GM03348 (cell line): ENCODE results near the gene CCT7.
"Not testable (repeated sequence)": the region's sequence is repeated elsewhere in the genome, so short reads cannot be mapped to it uniquely, and the experiment has no call there.

Experiments
- DNase-seq: peaks from one replicate; pipeline ENCODE4 v3.0.0; 2012; ENCODE audit warnings: low spot score

Gene CCT7

DNA sequence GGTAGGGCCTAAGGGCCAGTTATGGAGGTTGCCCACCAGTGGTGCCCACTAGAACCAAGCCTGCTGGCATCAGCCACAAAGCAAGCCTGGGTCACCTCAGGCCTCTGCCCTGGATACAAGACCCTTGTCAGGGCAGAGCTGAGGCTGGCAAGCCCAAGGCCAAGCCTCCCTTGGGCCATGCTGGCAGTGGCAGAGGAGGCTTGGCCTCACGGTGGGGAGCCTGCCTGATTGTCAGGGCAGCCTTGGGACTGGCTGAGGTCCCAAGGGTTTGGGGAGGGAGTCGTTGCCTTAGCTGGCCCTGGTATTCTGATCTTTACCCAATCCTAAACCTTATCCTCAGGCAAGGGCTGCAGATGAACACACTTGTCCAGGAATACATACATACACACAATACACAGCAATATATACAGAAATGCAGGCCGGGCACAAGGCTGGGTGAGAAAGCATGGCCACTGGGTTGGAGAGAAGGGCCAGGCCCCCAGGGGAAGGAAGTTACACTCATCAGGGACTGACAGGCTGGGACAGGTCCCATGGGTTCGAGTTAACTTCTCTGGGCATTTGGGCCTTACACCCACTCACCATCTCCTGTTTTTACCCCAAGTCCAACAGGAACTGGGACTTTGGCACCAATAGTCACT lies 21.0 kb downstream of the CCT7 start:
- no peak for DNase-seq

DNA sequence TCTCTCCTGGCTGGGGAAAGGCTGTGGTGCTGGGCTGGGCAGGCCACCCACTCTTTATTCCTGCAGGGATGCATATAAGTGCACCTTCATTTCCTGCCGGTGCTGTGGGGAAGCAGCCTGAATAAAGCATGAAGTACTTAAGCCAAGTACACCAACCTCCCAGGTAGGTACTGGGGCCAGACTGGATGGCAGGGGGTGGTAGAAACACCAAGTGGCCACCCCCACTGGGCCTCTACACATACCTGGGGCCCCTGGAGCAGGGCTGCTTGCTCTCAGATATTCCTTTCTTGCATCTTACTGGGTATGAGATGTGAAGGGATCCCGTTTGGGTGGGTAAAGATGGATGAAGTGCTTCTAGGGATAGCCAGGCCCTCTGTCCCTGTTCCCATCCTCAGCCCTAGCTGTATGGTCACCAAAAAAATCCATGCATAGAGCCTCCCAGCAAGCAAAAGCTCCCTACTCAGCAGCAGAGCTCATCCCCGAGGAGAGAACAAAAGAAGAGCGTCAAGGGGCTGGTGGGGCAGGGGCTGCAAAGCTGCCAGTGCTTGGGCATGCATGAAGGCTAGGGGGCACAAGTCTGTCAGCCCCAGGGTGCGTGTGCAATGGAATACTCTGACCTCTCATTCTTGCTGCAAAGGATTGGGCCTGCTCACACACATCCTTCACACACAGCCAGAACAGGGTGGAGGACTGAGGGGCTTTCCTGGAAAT lies 22.0 kb downstream of the CCT7 start:
- no peak for DNase-seq

- DNase-seq: no peak
These were observed 22.5 kb downstream of the CCT7 start for GRCh38 chr2:73256618-73256922.

DNA sequence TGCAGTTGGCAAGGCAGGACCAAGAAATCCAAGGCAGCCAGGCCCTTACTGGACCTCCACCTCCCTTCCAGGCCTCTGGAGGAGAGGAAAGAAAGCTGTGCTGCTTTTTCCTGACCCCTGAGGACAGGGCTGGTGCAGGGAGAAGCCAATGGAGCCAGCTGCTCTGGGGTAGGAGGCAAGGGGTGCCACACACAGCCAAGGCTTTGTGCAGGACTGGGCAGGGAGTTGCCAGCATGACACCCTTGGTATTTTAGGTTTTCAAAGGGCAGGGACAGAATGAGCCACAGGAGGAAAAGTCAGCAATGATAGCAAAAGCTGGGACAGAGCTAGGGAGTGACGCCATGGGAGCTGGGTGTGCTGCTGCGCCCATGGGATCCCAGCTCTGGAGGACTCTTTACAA lies 22.9 kb downstream of the CCT7 start:
- DNase-seq: no peak

DNA sequence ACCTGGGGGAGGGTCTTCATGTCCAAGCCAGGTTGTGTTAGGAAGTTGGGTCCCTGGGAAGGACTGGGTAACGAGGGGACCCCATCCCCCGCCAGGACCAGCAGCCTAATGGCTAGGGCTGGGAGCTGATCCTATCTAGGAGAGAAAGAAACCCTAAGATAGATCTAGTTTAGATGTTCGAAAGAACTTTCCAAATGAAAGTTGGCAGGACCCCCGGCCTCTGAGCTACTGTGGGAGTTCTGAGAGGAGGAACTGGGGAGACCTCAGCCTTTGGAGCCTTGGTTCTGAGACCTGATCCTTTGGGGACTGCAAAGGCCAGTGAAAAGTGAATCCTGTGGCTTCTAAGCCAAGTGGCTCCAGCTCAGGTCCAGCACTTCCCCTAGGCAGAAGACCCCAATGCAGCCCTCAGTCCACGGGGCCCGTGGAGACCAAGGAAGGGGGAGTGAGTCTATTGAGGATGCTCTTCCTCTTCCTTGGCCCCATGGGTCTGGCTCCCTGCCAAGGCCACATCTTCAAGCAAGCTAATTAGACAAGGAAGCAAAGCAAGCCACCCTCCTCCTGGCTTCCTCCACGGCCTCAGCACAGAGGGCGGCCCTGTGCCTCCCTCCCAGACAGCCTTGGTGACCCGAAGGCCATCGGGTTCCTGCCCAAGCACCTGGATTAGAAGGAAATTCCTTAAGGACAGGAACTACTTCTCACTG lies 23.5 kb downstream of the CCT7 start:
- no peak for DNase-seq

GRCh38 chr2:73258186-73258912 lies 24.2 kb downstream of the CCT7 start:
- no peak for DNase-seq

DNA sequence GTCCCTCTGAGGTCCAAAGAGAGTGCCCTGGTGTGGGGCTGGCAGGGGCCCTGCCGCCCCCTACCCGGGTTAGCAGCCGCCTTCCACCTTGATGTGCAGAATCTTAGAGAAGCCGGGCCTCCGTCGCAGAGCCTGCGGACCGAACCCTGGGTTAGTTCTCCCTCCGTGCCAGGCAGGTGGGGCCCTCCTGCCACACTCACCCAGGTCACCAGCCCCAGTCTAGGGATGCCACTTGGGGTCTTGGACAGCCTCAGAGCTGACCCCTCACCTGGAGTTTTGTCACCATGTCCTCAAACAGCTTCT lies 24.8 kb downstream of the CCT7 start:
- DNase-seq: no peak

DNA sequence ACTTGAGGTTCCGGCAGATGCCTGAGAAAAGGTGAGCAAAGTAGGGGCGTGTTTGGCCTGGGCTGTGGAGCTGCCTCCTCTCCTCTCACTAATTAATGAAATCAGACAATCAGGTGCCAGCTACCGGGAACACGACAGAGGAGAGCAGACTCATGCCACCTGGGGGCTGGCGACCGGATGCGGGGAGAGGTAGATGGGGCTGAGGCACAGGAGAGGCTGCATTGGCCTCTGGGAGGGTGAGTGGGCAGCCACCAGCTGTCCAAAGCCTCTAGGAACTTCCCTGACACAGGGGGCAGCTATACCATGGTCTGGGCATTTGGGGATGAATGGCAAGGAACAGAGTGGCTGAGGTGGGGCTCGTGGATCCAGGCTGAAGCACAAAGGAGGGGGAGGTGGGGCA lies 25.2 kb downstream of the CCT7 start:
- no peak for DNase-seq

- DNase-seq: no peak
These were observed 25.7 kb downstream of the CCT7 start for GRCh38 chr2:73259704-73260337.

- DNase-seq: peak; percentile 89
These were observed 26.4 kb downstream of the CCT7 start for GRCh38 chr2:73260338-73260984.

DNA sequence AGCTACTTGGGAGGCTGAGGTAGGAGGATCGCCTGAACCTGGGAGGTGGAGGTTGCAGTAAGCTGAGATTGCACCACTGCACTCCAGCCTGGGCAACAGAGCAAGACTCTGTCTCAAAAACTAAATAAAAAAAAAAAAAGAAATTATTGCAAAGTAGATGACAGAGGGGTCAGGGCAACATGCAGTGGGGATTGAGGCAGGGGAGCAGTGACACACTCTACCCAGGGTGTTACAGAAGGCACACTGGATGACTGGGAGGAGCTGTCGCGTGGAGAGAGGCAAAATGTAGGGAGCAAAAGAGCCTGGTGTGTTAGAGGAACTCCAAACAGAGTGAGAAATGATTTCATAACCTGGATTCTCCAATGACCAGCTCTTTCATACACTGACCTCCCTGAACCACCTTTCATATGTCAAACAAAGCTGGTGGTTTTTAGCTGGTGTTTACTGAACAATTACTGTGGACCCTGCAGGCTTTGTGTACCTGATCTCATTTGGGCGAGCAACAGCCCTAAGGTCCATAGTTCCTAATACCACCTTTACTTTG lies 28.1 kb downstream of the CCT7 start:
- no peak for DNase-seq

- not testable (repeated sequence) for DNase-seq
These were observed 28.8 kb downstream of the CCT7 start for GRCh38 chr2:73262691-73263429.

GRCh38 chr2:73263540-73264331 lies 29.6 kb downstream of the CCT7 start:
- no peak for DNase-seq

- no peak for DNase-seq
These were observed 30.2 kb downstream of the CCT7 start for GRCh38 chr2:73264332-73264606.

- no peak for DNase-seq
These were observed 30.7 kb downstream of the CCT7 start for GRCh38 chr2:73264783-73265182.

DNA sequence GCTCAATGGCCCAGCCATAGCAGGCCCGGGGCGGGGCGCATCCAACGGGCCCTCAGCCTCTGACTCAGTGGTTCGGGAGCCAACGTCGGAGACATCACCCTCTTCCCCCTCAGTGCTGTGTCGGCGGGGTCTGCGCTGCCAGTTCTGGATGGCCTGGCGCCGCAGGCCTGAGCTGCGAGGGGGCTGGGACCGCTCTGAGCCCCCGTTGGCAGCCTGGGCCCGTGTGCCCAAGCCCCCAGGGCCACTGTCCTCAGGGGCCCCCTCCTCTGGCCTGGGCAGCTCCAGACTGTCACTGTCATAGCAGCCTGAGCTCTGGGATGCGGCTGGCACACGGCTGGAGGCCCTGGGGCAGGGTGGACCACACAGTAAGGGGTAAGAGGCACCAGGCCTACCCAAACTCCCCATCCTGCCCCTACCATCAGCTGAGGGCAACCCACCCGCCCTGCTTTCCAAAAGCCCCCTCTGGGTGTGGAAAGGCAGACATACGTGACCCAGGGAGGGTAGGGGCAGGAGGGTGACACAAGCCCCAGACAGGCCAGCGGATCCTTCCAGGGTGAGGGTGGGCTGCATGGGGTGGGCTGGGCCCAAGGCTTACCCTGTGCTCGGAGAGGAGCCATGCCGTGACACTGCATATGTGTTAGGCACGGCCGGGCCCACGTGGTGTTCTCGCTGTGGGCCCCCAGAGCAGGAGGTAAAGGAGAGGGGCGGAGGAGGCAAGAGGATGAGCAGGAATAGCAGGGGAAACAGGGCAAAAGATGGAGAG lies 31.4 kb downstream of the CCT7 start:
- DNase-seq: no peak

- no peak for DNase-seq
These were observed 32.2 kb downstream of the CCT7 start for GRCh38 chr2:73266061-73266901.

- no peak for DNase-seq
These were observed 32.9 kb downstream of the CCT7 start for GRCh38 chr2:73267008-73267407.

DNA sequence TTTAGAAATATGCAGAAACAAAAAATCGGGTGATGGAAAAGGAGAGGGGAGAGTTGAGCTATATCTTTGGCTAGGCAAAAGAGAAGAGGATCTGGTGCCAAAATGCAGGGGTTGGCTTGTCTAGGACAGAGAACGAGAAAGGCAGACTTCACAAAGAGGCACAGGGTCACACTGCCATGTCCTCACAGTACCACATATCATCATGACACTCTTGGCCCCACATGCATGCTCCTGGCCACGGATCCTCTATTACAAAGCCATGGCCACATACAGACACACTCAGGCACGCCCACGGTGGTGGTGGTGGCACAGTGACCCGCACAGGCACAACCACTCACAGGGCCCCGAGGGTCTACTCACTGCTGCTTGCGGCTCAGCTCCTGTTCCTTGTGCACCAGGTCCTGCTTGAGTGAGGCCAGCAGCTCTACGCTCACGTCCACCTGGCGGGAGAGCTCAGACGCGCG lies 34.3 kb downstream of the CCT7 start:
- DNase-seq: no peak
